Measurements from ENCODE around the gene GLI3. TPM values are rescaled to one million over a fixed set of nuclear protein-coding genes. Genes with fewer than 3 reads are reported as not detected.
"Not testable (repeated sequence)": the region's sequence is repeated elsewhere in the genome, so short reads cannot be mapped to it uniquely, and the experiment has no call there.

Gene GLI3
- total RNA-seq, 6 experiments from 2014 or later = 0.12 to 0.95 (median 0.21) TPM

DNA sequence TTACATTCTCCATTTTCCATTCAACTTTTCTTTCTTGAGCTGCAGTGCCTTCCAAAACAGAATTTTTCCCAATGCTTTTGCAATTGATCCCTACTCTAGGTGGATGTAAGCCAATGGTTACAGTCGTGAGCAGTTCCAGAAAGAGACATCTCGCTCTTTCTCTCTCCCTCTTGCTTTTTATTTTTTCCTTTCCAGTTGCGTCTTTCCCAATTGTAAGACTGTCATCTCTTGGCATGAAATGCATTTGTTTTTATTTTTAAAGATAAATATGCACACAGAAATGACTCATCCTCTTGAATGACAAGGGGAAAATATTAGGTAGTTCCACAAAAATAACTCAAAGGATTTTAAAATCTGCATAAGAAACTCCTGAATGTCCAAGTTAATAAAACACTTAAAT lies 25.1 kb downstream of the GLI3 start:
- H3K4me1 ChIP-seq = no peaks in the 10 kb centered on the region
- WGBS (ENCODE audit: insufficient coverage, low coverage, low lambda C conversion rate, missing lambda C conversion rate) = 53% methylated on average over 3 of the region's 3 CpGs
- DNase-seq = no peak
- H3K27ac ChIP-seq = no peak overlapping the region
- H3K27me3 ChIP-seq = peaks cover 0 to 4% of the 10 kb centered on the region in 2 donors
- intact Hi-C loops (cut with DNase I) = no loop called here
- TF ChIP-seq, protein P1, sequence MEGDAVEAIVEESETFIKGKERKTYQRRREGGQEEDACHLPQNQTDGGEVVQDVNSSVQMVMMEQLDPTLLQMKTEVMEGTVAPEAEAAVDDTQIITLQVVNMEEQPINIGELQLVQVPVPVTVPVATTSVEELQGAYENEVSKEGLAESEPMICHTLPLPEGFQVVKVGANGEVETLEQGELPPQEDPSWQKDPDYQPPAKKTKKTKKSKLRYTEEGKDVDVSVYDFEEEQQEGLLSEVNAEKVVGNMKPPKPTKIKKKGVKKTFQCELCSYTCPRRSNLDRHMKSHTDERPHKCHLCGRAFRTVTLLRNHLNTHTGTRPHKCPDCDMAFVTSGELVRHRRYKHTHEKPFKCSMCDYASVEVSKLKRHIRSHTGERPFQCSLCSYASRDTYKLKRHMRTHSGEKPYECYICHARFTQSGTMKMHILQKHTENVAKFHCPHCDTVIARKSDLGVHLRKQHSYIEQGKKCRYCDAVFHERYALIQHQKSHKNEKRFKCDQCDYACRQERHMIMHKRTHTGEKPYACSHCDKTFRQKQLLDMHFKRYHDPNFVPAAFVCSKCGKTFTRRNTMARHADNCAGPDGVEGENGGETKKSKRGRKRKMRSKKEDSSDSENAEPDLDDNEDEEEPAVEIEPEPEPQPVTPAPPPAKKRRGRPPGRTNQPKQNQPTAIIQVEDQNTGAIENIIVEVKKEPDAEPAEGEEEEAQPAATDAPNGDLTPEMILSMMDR (IDR thresholded peaks at IDR 0.05) = no peak
- no peaks in the 10 kb centered on the region for H3K36me3 ChIP-seq
- H3K4me3 ChIP-seq = no peak overlapping the region
- no peak for ATAC-seq
- H3K9me3 ChIP-seq = no peaks in the 10 kb centered on the region

DNA sequence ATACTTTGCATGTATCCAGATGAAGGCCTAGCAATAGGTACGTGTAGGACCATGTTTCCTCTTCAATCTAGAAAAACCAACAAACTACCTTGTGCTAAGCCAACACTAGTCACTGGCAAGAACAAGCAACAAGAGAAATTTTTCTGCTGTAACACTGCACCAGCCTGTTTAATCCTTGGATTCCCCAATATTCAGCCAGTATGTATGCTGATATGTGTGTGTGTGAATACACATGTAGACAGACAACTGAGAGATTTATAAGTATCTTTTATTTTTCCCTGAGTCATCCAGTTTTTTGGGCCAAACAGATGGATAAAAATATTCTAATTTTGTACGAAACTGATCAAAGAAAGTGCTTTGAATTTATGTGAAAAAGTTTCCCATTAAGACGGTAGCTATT lies 26.2 kb downstream of the GLI3 start:
- TF ChIP-seq POLR2A (IDR thresholded peaks at IDR 0.05) = no peak
- TF ChIP-seq, protein P1 (IDR thresholded peaks at IDR 0.05) = no peak
- H3K27ac ChIP-seq = no peak overlapping the region
- intact Hi-C loops (cut with DNase I) = no loop called here

DNA sequence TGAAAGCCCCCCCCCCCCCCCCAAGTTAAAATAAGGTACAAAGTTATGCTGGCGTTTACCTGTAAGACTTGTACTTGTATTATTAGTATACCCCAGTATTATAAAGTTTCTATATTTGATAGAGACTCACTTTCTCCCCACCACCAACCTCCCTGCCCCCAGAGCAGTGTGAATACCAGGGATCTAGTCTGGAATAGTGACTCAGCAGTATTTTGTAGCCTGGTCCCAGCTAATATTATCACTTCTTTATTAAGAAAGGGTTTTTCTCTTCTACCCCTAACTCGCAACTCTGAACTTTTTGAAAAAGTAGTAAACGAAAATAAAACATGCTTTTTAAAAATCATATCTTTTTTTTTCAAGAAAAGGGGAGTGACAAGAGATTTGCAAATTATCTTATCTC lies 26.7 kb downstream of the GLI3 start:
- peaks cover 0 to 4% of the 10 kb centered on the region in 2 donors for H3K27me3 ChIP-seq
- no peak for DNase-seq
- no peak overlapping the region for H3K4me3 ChIP-seq
- H3K27ac ChIP-seq = no peak overlapping the region
- no peaks in the 10 kb centered on the region for H3K36me3 ChIP-seq
- intact Hi-C loops (cut with DNase I) = no loop called here
- TF ChIP-seq POLR2A (IDR thresholded peaks at IDR 0.05) = no peak
- TF ChIP-seq, protein P1 (IDR thresholded peaks at IDR 0.05) = no peak
- 56% methylated on average over 3 of the region's 3 CpGs for WGBS (ENCODE audit: insufficient coverage, low coverage, low lambda C conversion rate, missing lambda C conversion rate)
- no peak for ATAC-seq
- H3K9me3 ChIP-seq = no peaks in the 10 kb centered on the region
- no peaks in the 10 kb centered on the region for H3K4me1 ChIP-seq

More for the DNA sequence above, 26.2 kb downstream of the GLI3 start:
- no peaks in the 10 kb centered on the region for H3K4me1 ChIP-seq
- peaks cover 0 to 4% of the 10 kb centered on the region in 2 donors for H3K27me3 ChIP-seq
- DNase-seq = no peak
- 37% methylated on average over 3 of the region's 3 CpGs for WGBS (ENCODE audit: insufficient coverage, low coverage, low lambda C conversion rate, missing lambda C conversion rate)
- no peak overlapping the region for H3K4me3 ChIP-seq
- ATAC-seq = no peak
- no peaks in the 10 kb centered on the region for H3K36me3 ChIP-seq
- no peaks in the 10 kb centered on the region for H3K9me3 ChIP-seq

- H3K36me3 ChIP-seq; intact Hi-C loops (cut with DNase I); H3K27ac ChIP-seq; H3K4me3 ChIP-seq; H3K27me3 ChIP-seq; H3K4me1 ChIP-seq; H3K9me3 ChIP-seq; ATAC-seq; DNase-seq: not testable (repeated sequence)
Measured at GRCh38 chr7:42209085-42209484, 27.9 kb downstream of the GLI3 start.

DNA sequence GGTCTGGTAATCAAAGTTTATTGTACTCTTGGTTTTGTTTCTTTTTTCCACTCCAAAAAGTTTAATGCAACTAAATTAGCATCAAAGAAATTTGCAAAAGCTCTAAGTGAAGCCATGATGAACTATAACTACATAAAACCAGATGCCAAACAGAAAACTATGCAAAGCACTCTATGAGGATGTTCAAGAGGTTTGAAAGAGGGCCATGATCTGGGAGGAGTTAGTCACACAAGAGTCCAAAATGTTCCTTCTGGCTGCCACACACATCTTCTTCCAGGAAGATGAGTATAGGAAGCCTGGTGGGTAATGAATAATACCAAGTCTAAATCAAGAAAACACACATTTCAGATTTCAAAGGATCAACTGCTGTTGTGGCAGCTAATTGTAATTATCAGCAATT lies 28.4 kb downstream of the GLI3 start:
- H3K27ac ChIP-seq = no peak overlapping the region
- peaks cover 0 to 4% of the 10 kb centered on the region in 2 donors for H3K27me3 ChIP-seq
- no peaks in the 10 kb centered on the region for H3K36me3 ChIP-seq
- H3K9me3 ChIP-seq = no peaks in the 10 kb centered on the region
- DNase-seq = no peak
- ATAC-seq = no peak
- TF ChIP-seq, protein P1 (IDR thresholded peaks at IDR 0.05) = no peak
- TF ChIP-seq POLR2A (IDR thresholded peaks at IDR 0.05) = no peak
- no peaks in the 10 kb centered on the region for H3K4me1 ChIP-seq
- intact Hi-C loops (cut with DNase I) = no loop called here
- no peak overlapping the region for H3K4me3 ChIP-seq
